A549 (cell line): ENCODE results near the gene GAL3ST1. TPM values are rescaled to one million over a fixed set of nuclear protein-coding genes. Genes with fewer than 3 reads are reported as not detected.

Source experiments
- ATAC-seq, 2 experiments: fragments of 200-7000 bp in 1 of 2; fragments of >200 bp in 1 of 2; cut with Nextera tagmentation in 1 of 2; cut with Tn5 transposase in 1 of 2; 3 replicates each; pipeline versions ENCODE4 v1.8.0 to v1.9.1; 2018 to 2020; ENCODE audit warnings: mild to moderate bottlenecking in 1 of 2, moderate library complexity in 1 of 2
- CTCF ChIA-PET: fragments of 300-600 bp; sonication (Branson Sonifier 250); formaldehyde crosslinking; extraction: SDS; loops from one replicate; lab custom pipeline; 2021; ENCODE audit warnings: antibody characterized with exemption, inconsistent platforms; lab: Yijun Ruan, JAX
- POLR2A ChIA-PET: fragments of 350-600 bp; formaldehyde crosslinking; extraction: SDS; loops from one replicate; lab custom pipeline; 2021; ENCODE audit warnings: antibody characterized with exemption, inconsistent platforms; lab: Yijun Ruan, JAX
- DNase-seq, 2 experiments: peaks; one replicate each; pipeline versions ENCODE4 v3.0.0 to v3.0.0-alpha.2; 2011 to 2016; ENCODE audit warnings: low read depth in 1 of 2, low spot score in 1 of 2
- FAIRE-seq: peaks from 2 replicates; lab custom pipeline; 2011; peaks lifted over from hg19 to GRCh38; lab: Jason Lieb, UNC
- H3K27ac ChIP-seq, 2 experiments: fragments of >200 bp; sonication (Bioruptor Twin); formaldehyde crosslinking; 3 replicates each; pipeline ENCODE4 v1.5.1; 2016 to 2017
- H3K4me1 ChIP-seq: fragments of >200 bp; sonication (Bioruptor Twin); formaldehyde crosslinking; 3 replicates; pipeline ENCODE4 v1.6.1; 2016
- H3K4me2 ChIP-seq: fragments of >200 bp; sonication (Bioruptor Twin); formaldehyde crosslinking; 3 replicates; pipeline ENCODE4 v1.6.1; 2016
- H3K4me3 ChIP-seq: fragments of >200 bp; sonication (Bioruptor Twin); formaldehyde crosslinking; 3 replicates; pipeline ENCODE4 v1.5.1; 2016
- H3K9me3 ChIP-seq: fragments of >200 bp; sonication (Bioruptor Twin); formaldehyde crosslinking; 3 replicates; pipeline ENCODE4 v1.6.1; 2016
- CBX8 ChIP-seq: fragments of 200-600 bp; sonication (generic); IDR thresholded peaks from 2 replicates; pipeline ENCODE4 v1.6.1; 2016
- CHD4 ChIP-seq: fragments of 200-600 bp; sonication (generic); IDR thresholded peaks from 2 replicates; pipeline ENCODE4 v1.6.1; 2016; ENCODE audit warnings: antibody characterized with exemption, mild to moderate bottlenecking, borderline replicate concordance
- CTCF ChIP-seq: fragments of >200 bp; sonication (Bioruptor Twin); formaldehyde crosslinking; IDR thresholded peaks from 3 replicates; pipeline ENCODE4 v1.5.1; 2016
- E2F6 ChIP-seq: IDR thresholded peaks from 2 replicates; pipeline ENCODE4 v1.6.1; 2012; ENCODE audit warnings: low read depth, borderline replicate concordance
- EHF ChIP-seq: fragments of 250-450 bp; sonication (Bioruptor Pico); IDR thresholded peaks from 2 replicates; pipeline ENCODE4 v1.5.0; 2020; ENCODE audit warnings: mild to moderate bottlenecking
- EP300 ChIP-seq, 2 experiments: fragments of >200 bp; sonication (Bioruptor Twin); formaldehyde crosslinking; IDR thresholded peaks; 2 replicates in 1 of 2; 3 replicates in 1 of 2; pipeline ENCODE4 v1.6.1; 2016 to 2017
- ESRRA ChIP-seq: fragments of 150-350 bp; IDR thresholded peaks from 2 replicates; pipeline ENCODE4 v1.6.1; 2014; ENCODE audit warnings: mild to moderate bottlenecking, low read length, borderline replicate concordance
- FOXS1 ChIP-seq: fragments of 250-450 bp; sonication (Bioruptor Pico); IDR thresholded peaks from 2 replicates; pipeline ENCODE4 v1.5.0; 2020; ENCODE audit warnings: mild to moderate bottlenecking, moderate library complexity
- HOXA7 ChIP-seq: fragments of 250-450 bp; sonication (Bioruptor Pico); IDR thresholded peaks from 2 replicates; pipeline ENCODE4 v1.5.0; 2020; ENCODE audit warnings: mild to moderate bottlenecking, moderate library complexity
- KDM1A ChIP-seq: fragments of 200-600 bp; sonication (generic); IDR thresholded peaks from 2 replicates; pipeline ENCODE4 v1.6.1; 2016; ENCODE audit warnings: low read depth, mild to moderate bottlenecking
- PBX3 ChIP-seq: IDR thresholded peaks from 2 replicates; pipeline ENCODE4 v1.6.1; 2012
- POLR2A ChIP-seq: IDR thresholded peaks from 2 replicates; pipeline ENCODE4 v1.6.1; 2012; ENCODE audit warnings: mild to moderate bottlenecking, low read length
- RFX5 ChIP-seq: fragments of 450-650 bp; IDR thresholded peaks from 2 replicates; pipeline ENCODE4 v1.7.1; 2014; ENCODE audit warnings: antibody characterized with exemption, mild to moderate bottlenecking, moderate library complexity
- RNF2 ChIP-seq: fragments of 200-600 bp; sonication (generic); IDR thresholded peaks from 2 replicates; pipeline ENCODE4 v1.6.1; 2016; ENCODE audit warnings: low read depth, mild to moderate bottlenecking, antibody characterized with exemption, moderate library complexity, borderline replicate concordance
- ZFP36 ChIP-seq: fragments of 450-650 bp; IDR thresholded peaks from 2 replicates; pipeline ENCODE4 v1.6.1; 2014; ENCODE audit warnings: borderline replicate concordance; ENCODE audit not compliant: partially characterized antibody
- ZSCAN20 ChIP-seq: fragments of 250-450 bp; sonication (Bioruptor Pico); IDR thresholded peaks from 2 replicates; pipeline ENCODE4 v1.8.0; 2022; ENCODE audit warnings: mild to moderate bottlenecking, moderate library complexity
- WGBS: methylation state at CpG from one replicate; pipeline ENCODE4 v1.1.6; 2017; ENCODE audit errors: missing lambda C conversion rate; 5-methylcytosine and 5-hydroxymethylcytosine counted together
- polyA plus RNA-seq, 4 experiments: library from polyadenylated mRNA; depleted of rRNA in 3 of 4; stranded (reverse); fragments of >200 nt; fragmentation: RNase III in 1 of 4; extraction: RNeasy Plus Mini Kit Qiagen cat#74134 plus additional on column Dnase treatment in 1 of 4; gene quantifications; 2 replicates in 3 of 4; 3 replicates in 1 of 4; pipeline ENCODE4 v1.2.3, GENCODE V29; 2011 to 2017
- TF ChIP-seq, protein P1 (sequence below): fragments of >200 bp; sonication (Bioruptor Twin); formaldehyde crosslinking; IDR thresholded peaks from 3 replicates; pipeline ENCODE4 v1.6.1; 2016
- TF ChIP-seq, protein P2 (sequence below): fragments of 450-650 bp; IDR thresholded peaks from 2 replicates; pipeline ENCODE4 v1.6.1; 2014; ENCODE audit warnings: antibody characterized with exemption
- TF ChIP-seq, protein P3 (sequence below): fragments of >200 bp; sonication (Bioruptor Twin); formaldehyde crosslinking; IDR thresholded peaks from 2 replicates; pipeline ENCODE4 v1.6.1; 2016
- TF ChIP-seq, protein P4 (sequence below): IDR thresholded peaks from 2 replicates; pipeline ENCODE4 v1.6.1; 2012

The GAL3ST1 gene
- polyA plus RNA-seq, 2 of the 4 experiments (the other 2 are of a cell fraction), result 8.7 to 14.0 TPM

- no peak for FAIRE-seq
- ChIA-PET CTCF (no interaction called here), POLR2A (no interaction called here)
These were observed 6.4 kb upstream of the GAL3ST1 start for GRCh38 chr22:30580896-30581295.

GRCh38 chr22:30578481-30578880 is 4.0 kb upstream of the GAL3ST1 start:
- no peak overlapping the region for H3K4me2 ChIP-seq
- H3K4me3 ChIP-seq, result no peak overlapping the region
- no peak for FAIRE-seq
- CTCF ChIA-PET, result interaction anchor here (1.4 to 1.5 kb wide), 2 partner anchors 13 to 17 kb away, joined by 3 to 4 read pairs; no protein-coding TSS in a partner anchor
- H3K27ac ChIP-seq, result no peak overlapping the region
- no peak for DNase-seq
- POLR2A ChIA-PET, result no interaction called here
- no peaks in the 10 kb centered on the region for H3K9me3 ChIP-seq
- H3K4me1 ChIP-seq, result peaks cover 13% of the 10 kb centered on the region
- no peak for ATAC-seq
- WGBS, result 96% methylated on average over 11 of the region's 12 CpGs
- TF ChIP-seq, protein P1, sequence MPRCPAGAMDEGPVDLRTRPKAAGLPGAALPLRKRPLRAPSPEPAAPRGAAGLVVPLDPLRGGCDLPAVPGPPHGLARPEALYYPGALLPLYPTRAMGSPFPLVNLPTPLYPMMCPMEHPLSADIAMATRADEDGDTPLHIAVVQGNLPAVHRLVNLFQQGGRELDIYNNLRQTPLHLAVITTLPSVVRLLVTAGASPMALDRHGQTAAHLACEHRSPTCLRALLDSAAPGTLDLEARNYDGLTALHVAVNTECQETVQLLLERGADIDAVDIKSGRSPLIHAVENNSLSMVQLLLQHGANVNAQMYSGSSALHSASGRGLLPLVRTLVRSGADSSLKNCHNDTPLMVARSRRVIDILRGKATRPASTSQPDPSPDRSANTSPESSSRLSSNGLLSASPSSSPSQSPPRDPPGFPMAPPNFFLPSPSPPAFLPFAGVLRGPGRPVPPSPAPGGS, result no peak
- TF ChIP-seq CBX8 (no peak), RFX5 (no peak), ZSCAN20 (CRISPR knock-in tag) (no peak), ZFP36 (no peak), HOXA7 (CRISPR knock-in tag) (no peak), RNF2 (no peak), PBX3 (no peak), EP300 (IDR thresholded peaks at IDR 0.05) (no peak), FOXS1 (CRISPR knock-in tag) (no peak), POLR2A (no peak), KDM1A (no peak)
- TF ChIP-seq, protein P2, sequence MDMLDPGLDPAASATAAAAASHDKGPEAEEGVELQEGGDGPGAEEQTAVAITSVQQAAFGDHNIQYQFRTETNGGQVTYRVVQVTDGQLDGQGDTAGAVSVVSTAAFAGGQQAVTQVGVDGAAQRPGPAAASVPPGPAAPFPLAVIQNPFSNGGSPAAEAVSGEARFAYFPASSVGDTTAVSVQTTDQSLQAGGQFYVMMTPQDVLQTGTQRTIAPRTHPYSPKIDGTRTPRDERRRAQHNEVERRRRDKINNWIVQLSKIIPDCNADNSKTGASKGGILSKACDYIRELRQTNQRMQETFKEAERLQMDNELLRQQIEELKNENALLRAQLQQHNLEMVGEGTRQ, result no peak
- TF ChIP-seq, all 56 proteins: peak for 0

More at GRCh38 chr22:30580896-30581295, 6.4 kb upstream of the GAL3ST1 start:
- Histone ChIP-seq H3K4me1 (no peaks in the 10 kb centered on the region), H3K27ac (no peak overlapping the region), H3K9me3 (no peaks in the 10 kb centered on the region), H3K4me3 (no peak overlapping the region), H3K4me2 (no peak overlapping the region)
- ATAC-seq, result no peak
- no peak for DNase-seq
- WGBS, result 80% methylated on average over 1 of the region's 6 CpGs
- no peak for TF ChIP-seq ZFP36
- TF ChIP-seq, protein P3, sequence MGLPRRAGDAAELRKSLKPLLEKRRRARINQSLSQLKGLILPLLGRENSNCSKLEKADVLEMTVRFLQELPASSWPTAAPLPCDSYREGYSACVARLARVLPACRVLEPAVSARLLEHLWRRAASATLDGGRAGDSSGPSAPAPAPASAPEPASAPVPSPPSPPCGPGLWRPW, result no peak
- TF ChIP-seq CHD4, result no peak
- no peak for TF ChIP-seq ESRRA
- TF ChIP-seq CTCF, result no peak
- TF ChIP-seq EHF (CRISPR knock-in tag), result no peak
- TF ChIP-seq, protein P4, sequence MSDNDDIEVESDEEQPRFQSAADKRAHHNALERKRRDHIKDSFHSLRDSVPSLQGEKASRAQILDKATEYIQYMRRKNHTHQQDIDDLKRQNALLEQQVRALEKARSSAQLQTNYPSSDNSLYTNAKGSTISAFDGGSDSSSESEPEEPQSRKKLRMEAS, result no peak
- TF ChIP-seq EP300 (IDR thresholded peaks at IDR 0.05), result no peak
- no peak for TF ChIP-seq E2F6
